NCI-H524 treated with DMSO at 0.1 percent for 48 hours (cell line): ENCODE results near the gene SLC4A5.

Experiments used
- DNase-seq: peaks from one replicate; lab custom pipeline; 2025; lab: John Stamatoyannopoulos, UW

The SLC4A5 gene

GRCh38 chr2:74343316-74343715 is at the start of gene SLC4A5:
Gene SLC4A5, minus strand, starts transcription at chr2:74343416. Its CDS starts 28,393 bp downstream, at chr2:74315023.
- DNase-seq, result no peak

GRCh38 chr2:74392449-74392743 is 49.2 kb upstream of the SLC4A5 start:
- DNase-seq, result no peak

GRCh38 chr2:74391580-74392448 is 48.6 kb upstream of the SLC4A5 start:
- peak; percentile 32 for DNase-seq

DNA sequence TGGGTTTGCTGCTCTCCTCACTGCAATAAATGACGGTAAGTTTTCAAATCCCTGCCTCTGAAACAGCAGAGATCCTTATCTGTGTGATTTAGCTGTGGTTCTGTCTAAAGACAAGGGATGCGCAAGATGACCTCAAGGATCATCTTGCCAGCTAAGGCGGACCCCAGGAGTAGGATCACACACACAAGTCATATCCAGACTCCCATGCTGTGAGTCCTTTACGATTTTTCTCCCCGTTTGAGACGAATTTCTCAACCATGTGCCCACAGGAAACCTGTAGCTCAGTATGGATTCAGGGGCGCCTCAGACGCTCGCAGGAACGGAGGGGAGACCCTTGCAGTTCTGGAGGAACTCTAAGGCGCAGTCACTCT is 48.0 kb upstream of the SLC4A5 start:
- no peak for DNase-seq

DNA sequence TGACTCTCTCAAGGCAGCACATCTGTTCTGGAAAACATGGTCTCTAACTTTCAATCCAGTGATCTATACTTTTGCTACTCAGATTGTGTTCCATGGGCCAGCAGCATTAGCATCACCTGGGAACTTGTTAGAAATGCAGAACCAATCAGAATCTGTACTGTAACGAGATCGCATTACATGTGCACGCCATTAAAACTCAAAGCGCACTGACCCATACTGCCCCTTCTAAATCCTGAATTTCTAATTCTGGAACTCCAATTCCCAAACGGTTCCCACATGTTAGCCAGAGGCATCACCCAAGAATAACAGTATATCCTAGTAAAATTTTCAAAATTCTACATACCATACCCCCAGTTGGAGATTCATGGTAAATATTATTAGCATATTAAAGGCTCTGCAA is 47.4 kb upstream of the SLC4A5 start:
- no peak for DNase-seq

- DNase-seq, result no peak
These were observed 44.1 kb upstream of the SLC4A5 start for GRCh38 chr2:74387346-74387745.

GRCh38 chr2:74385396-74385795 is 42.2 kb upstream of the SLC4A5 start:
- no peak for DNase-seq

- no peak for DNase-seq
These were observed 40.8 kb upstream of the SLC4A5 start for GRCh38 chr2:74384051-74384450.

DNA sequence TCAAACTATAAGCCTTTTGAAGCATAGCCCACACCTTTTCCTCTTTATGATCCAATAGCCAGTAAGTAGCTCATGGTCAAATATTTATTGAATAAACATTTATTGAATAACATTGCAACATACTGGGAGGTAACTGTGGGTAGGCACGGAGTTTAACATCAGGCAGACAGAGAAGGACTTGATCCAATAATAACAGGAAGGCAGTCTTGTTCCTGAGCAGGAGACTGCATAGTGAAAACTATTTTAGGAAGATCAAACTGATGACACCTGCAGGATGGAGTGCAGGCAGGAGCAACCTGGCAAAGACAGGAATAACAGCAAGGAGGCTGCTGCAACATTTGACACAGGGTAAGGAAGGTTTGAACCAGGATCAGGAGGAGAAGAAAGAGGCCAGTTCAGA is 40.0 kb upstream of the SLC4A5 start:
- DNase-seq, result no peak

GRCh38 chr2:74381751-74382150 is 38.5 kb upstream of the SLC4A5 start:
- DNase-seq, result no peak

- no peak for DNase-seq
These were observed 36.9 kb upstream of the SLC4A5 start, which contains the start of gene DCTN1 for GRCh38 chr2:74379851-74380789. Gene DCTN1, minus strand, starts transcription at chr2:74380311. Its CDS starts 274 bp downstream, at chr2:74380037.

DNA sequence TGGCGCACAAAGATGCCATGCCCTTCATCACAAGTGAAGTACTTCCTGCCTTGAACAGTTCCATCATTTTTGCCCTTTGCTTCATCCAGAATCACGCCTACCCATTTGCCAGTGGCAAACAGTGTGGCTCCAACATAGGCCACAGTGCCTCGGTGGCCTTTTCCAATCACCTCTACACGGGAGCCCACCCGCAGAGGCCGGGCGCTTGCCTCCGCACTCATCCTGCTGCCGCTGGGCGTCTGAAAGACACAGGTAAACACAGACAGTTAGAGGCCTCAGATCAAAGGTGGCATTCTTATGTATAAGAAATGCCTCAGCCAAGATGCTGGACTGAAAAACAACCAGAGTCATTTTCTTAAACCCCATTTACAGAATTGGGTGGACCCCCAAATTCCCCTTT is 34.8 kb upstream of the SLC4A5 start:
- DNase-seq, result no peak

- no peak for DNase-seq
These were observed 32.6 kb upstream of the SLC4A5 start for GRCh38 chr2:74375838-74376237.

- peak; percentile 33 for DNase-seq
These were observed 31.4 kb upstream of the SLC4A5 start for GRCh38 chr2:74374509-74375205.

DNA sequence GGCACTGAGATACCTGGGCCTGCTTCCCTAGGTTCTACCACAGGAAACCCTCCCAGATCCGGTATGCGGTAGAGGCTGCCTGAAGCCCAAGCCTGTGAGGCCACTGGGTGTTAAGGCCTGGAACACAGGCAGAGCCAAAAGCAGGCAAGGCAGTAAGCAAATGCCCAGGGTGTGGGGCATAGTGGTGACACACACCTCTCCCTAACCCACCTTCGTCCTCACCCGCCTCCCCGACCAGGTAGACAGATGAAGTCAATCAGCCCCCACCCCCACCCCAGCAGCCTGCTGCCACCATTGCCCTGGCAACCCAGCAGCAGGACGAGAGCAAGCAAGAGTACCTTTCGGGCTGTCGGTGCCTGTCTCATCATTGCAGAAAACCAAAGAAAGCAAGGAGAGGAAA is 30.8 kb upstream of the SLC4A5 start:
- no peak for DNase-seq

- no peak for DNase-seq
These were observed 30.0 kb upstream of the SLC4A5 start for GRCh38 chr2:74373221-74373676.

- DNase-seq, result no peak
These were observed 29.5 kb upstream of the SLC4A5 start for GRCh38 chr2:74372674-74373073.

- no peak for DNase-seq
These were observed 28.2 kb upstream of the SLC4A5 start for GRCh38 chr2:74371421-74371820.

- no peak for DNase-seq
These were observed 26.8 kb upstream of the SLC4A5 start for GRCh38 chr2:74369976-74370375.

DNA sequence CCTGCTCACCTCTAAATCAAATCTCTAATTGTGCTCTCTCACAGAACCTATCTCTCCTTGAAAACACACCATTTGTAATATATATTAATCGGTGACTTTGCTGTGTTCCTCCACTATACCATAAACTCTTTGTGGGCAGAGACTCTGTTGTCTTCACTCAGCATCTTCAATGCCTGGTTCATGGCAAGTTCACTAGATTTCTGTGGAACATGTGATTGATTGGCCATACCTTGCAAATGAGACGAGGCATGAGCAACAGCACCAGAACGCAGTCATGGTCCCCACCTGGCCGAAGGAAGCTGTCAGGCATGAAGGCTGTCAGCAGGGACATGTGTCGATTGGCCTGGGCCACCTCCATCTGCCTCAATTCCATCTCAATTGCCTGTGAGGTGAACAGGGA is 25.3 kb upstream of the SLC4A5 start:
- DNase-seq, result no peak

GRCh38 chr2:74367789-74368188 is 24.6 kb upstream of the SLC4A5 start:
- no peak for DNase-seq

DNA sequence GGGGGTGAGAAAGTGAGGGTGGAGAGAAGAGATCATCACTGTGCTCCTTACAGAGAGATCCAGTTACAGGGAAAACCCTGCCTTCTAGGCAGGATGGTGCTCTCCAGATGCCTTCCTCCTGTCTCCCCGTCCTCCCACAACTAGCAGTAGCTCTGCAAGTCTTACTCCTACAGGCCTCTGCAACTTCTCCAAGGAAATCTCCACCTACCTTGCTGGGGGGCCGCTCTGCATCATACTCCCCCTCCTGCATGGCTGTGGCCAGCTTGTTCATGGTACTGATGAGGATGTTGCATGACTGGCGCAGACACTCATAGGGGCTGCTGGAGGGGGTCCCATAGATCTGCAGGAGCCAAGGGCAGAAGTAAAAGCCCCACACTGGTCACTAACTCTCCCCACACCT is 22.8 kb upstream of the SLC4A5 start:
- DNase-seq, result no peak
